GM12878 (cell line): Measurements from ENCODE around the gene NDC80. TPM values are rescaled to one million over a fixed set of nuclear protein-coding genes. Genes with fewer than 3 reads are reported as not detected.

Experiments
- ATAC-seq: fragments of 200-7000 bp; cut with Tn5 transposase; 3 replicates; pipeline ENCODE4 v1.9.1; 2020; ENCODE audit warnings: mild to moderate bottlenecking, moderate library complexity
- BruUV-seq: library from RNA; stranded (reverse); fragments of 400-500 nt; replicated peaks from 2 replicates; lab custom pipeline; 2021; lab: Mats Ljungman, UMichigan
- CTCF ChIA-PET: fragments of 300-600 bp; sonication (Branson Sonifier 250); formaldehyde crosslinking; extraction: SDS; loops from one replicate; lab custom pipeline; 2021; ENCODE audit warnings: inconsistent platforms; lab: Yijun Ruan, JAX
- POLR2A ChIA-PET: fragments of 350-600 bp; formaldehyde crosslinking; extraction: SDS; loops from one replicate; lab custom pipeline; 2021; ENCODE audit warnings: inconsistent platforms; lab: Charles Lee
- RAD21 ChIA-PET: fragments of 300-600 bp; sonication (Branson Sonifier 250); formaldehyde crosslinking; loops from one replicate; lab custom pipeline; 2023; ENCODE audit warnings: antibody characterized with exemption; ENCODE audit not compliant: unreplicated experiment; lab: Charles Lee
- SMC1A ChIA-PET: fragments of 300-600 bp; sonication (Branson Sonifier 250); formaldehyde crosslinking; loops from one replicate; lab custom pipeline; 2023; ENCODE audit not compliant: unreplicated experiment, uncharacterized antibody; lab: Charles Lee
- DNase-seq: peaks from one replicate; pipeline ENCODE4 v3.0.0-alpha.2; 2011; ENCODE audit warnings: low read depth, low spot score
- FAIRE-seq: peaks from 3 replicates; lab custom pipeline; 2011; peaks lifted over from hg19 to GRCh38; lab: Jason Lieb, UNC
- H2AFZ ChIP-seq: 2 replicates; pipeline ENCODE4 v1.6.0; 2011; ENCODE audit warnings: low read depth, low read length, control low read depth; ENCODE audit not compliant: control insufficient read depth
- H3K27ac ChIP-seq: 2 replicates; pipeline ENCODE4 v1.5.1; 2011; ENCODE audit warnings: control low read depth; ENCODE audit not compliant: control insufficient read depth, insufficient read depth
- H3K27me3 ChIP-seq, 2 experiments: replicated peaks in 1 of 2; 2 replicates each; pipeline versions ENCODE4 v1.6.0 to v1.6.1; 2011; ENCODE audit warnings: low read length in 1 of 2; ENCODE audit not compliant: control insufficient read depth in 2 of 2, insufficient read depth in 2 of 2
- H3K36me3 ChIP-seq, 2 experiments: 2 replicates each; pipeline ENCODE4 v1.5.1; 2011; ENCODE audit warnings: low read length in 1 of 2; ENCODE audit not compliant: control insufficient read depth in 2 of 2, insufficient read depth in 2 of 2
- H3K4me1 ChIP-seq: 2 replicates; pipeline ENCODE4 v1.6.1; 2011; ENCODE audit warnings: mild to moderate bottlenecking, low read length, moderate library complexity, mixed read lengths; ENCODE audit not compliant: control insufficient read depth, insufficient read depth
- H3K4me2 ChIP-seq: 2 replicates; pipeline ENCODE4 v1.6.0; 2011; ENCODE audit warnings: control low read depth; ENCODE audit not compliant: control insufficient read depth, insufficient read depth
- H3K4me3 ChIP-seq: fragments of 200-600 bp; sonication (generic); 2 replicates; pipeline ENCODE4 v1.5.1; 2016
- H3K79me2 ChIP-seq: 2 replicates; pipeline ENCODE4 v1.6.0; 2011; ENCODE audit warnings: low read length; ENCODE audit not compliant: control insufficient read depth, insufficient read depth
- H3K9ac ChIP-seq: 2 replicates; pipeline ENCODE4 v1.8.0; 2011; ENCODE audit warnings: low read length, control low read depth, mixed read lengths; ENCODE audit not compliant: control insufficient read depth, insufficient read depth
- H3K9me3 ChIP-seq: replicated peaks from 3 replicates; pipeline ENCODE4 v1.5.1; 2011; ENCODE audit warnings: mild to moderate bottlenecking, low read length; ENCODE audit not compliant: control insufficient read depth, insufficient read depth
- H4K20me1 ChIP-seq: 2 replicates; pipeline ENCODE4 v1.6.0; 2011; ENCODE audit not compliant: control insufficient read depth, insufficient read depth
- ASH2L ChIP-seq: fragments of 300-600, 200-600 bp; sonication (generic); IDR thresholded peaks from 2 replicates; pipeline ENCODE4 v1.6.1; 2017; ENCODE audit warnings: low read depth, mild to moderate bottlenecking, borderline replicate concordance
- CEBPB ChIP-seq, 2 experiments: fragments of 150-350 bp in 1 of 2; IDR thresholded peaks; 2 replicates each; pipeline ENCODE4 v1.6.1; 2012 to 2014; ENCODE audit warnings: low read depth in 2 of 2, low read length in 2 of 2, borderline replicate concordance in 1 of 2, inconsistent platforms in 1 of 2
- HDGF ChIP-seq: fragments of 450-650 bp; IDR thresholded peaks from 2 replicates; pipeline ENCODE4 v1.6.1; 2016; ENCODE audit warnings: antibody characterized with exemption
- IKZF1 ChIP-seq: fragments of 450-650 bp; conservative IDR thresholded peaks from 2 replicates; pipeline ENCODE4 v1.6.1; 2017; ENCODE audit warnings: antibody characterized with exemption, mild to moderate bottlenecking
- RUNX3 ChIP-seq: IDR thresholded peaks from 2 replicates; pipeline ENCODE4 v1.6.1; 2012; ENCODE audit warnings: low read length, inconsistent platforms
- STAT1 ChIP-seq: fragments of 450-650 bp; conservative IDR thresholded peaks from 2 replicates; pipeline ENCODE4 v1.6.1; 2014; ENCODE audit warnings: antibody characterized with exemption, mild to moderate bottlenecking
- WRNIP1 ChIP-seq: IDR thresholded peaks from 2 replicates; pipeline ENCODE4 v1.6.1; 2011; ENCODE audit warnings: low read depth, low read length, improper control_type of control experiment, borderline replicate concordance
- ZBTB11 ChIP-seq: fragments of 450-650 bp; formaldehyde crosslinking; IDR thresholded peaks from 2 replicates; pipeline ENCODE4 v1.5.0; 2022; ENCODE audit warnings: mild to moderate bottlenecking, missing genetic modification characterization
- WGBS: methylation state at CpG from one replicate; pipeline ENCODE4 v1.1.6; 2016; ENCODE audit warnings: low lambda C conversion rate; ENCODE audit not compliant: insufficient replicate concordance, insufficient coverage; ENCODE audit errors: missing lambda C conversion rate; 5-methylcytosine and 5-hydroxymethylcytosine counted together
- in situ Hi-C: fragments of 300-500 bp; cut with MboI; formaldehyde crosslinking; loops from 9 replicates; pipeline ENCODE4 v1.14.3; 2018; ENCODE audit warnings: mixed read lengths
- intact Hi-C: fragments of 100-400 bp; cut with micrococcal nuclease; formaldehyde crosslinking; loops from one replicate; pipeline ENCODE4 v1.14.2; 2022; ENCODE audit not compliant: unreplicated experiment
- polyA plus RNA-seq, 11 experiments: library from polyadenylated mRNA; depleted of rRNA in 4 of 11; unstranded in 6 of 11; stranded (reverse) in 5 of 11; fragments of >200 nt; fragmentation: Nextera tagmentation in 4 of 11; fragmentation: Illumina TruSeq in 1 of 11; extraction: Ambion mirVana in 4 of 11; extraction: Trizol in 1 of 11; gene quantifications; 1 replicate in 1 of 11; 2 replicates in 10 of 11; pipeline versions ENCODE4 v1.2.1 to v1.2.3, GENCODE V29; 2011 to 2016; ENCODE audit warnings: inconsistent platforms in 2 of 11, missing spikeins in 2 of 11, low read depth in 1 of 11
- total RNA-seq, 4 experiments: library from RNA; depleted of rRNA in 3 of 4; stranded (reverse); fragments of >200 nt in 3 of 4; fragmentation: Illumina TruSeq in 1 of 4; extraction: Trizol in 1 of 4; gene quantifications; 2 replicates each; pipeline versions ENCODE4 v1.2.1 to v1.2.3, GENCODE V29; 2013 to 2021

NDC80 gene
- total and polyA plus RNA-seq, 10 of the 15 experiments (the other 5 are each of a cell fraction or from before 2014, with no cell fraction given) = 36.5 to 80.8 (median 54.7) TPM

GRCh38 chr18:2641638-2642037 is 70.3 kb downstream of the NDC80 start (continued):
- no peak for TF ChIP-seq CEBPB (IDR thresholded peaks at IDR 0.05; ENCODE audit: borderline replicate concordance in 1 of 2, low read depth in 2 of 2, low read length in 2 of 2)
- TF ChIP-seq HDGF = no peak
- TF ChIP-seq IKZF1 = peak; percentile 63; the same call in 1 of the 2 replicates

DNA sequence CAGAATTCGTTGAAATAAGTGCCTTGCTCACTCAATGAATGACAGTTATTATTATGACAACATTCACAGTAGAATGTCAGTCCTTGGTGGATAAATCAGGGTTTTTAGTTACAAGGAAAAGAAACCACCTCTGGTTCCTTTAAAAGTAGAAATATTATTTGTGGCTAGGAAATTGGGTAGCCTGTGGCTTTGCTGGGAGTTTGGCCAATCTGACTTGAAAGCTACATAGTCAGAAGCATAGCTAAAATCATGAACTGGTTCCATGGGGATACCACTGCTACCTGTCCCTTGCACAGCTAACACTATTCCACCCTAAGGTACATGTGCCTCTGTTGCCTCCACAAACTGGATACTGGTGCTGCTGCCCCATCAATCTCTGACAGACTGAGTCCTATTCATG is 71.4 kb downstream of the NDC80 start:
- WGBS = 5% methylated on average over 1 of the region's 1 CpG
- intact Hi-C loops = no loop called here
- Histone ChIP-seq H4K20me1 (no peaks in the 10 kb centered on the region), H3K4me1 (peaks cover 43% of the 10 kb centered on the region), H3K27ac (peak overlapping the region; percentile 99), H3K79me2 (no peaks in the 10 kb centered on the region), H3K9ac (no peak overlapping the region), H3K4me2 (peak overlapping the region; percentile 4; the same call in 1 of the 2 replicates), H3K27me3 (no peaks in the 10 kb centered on the region), H3K4me3 (no peak overlapping the region), H3K9me3 (no peaks in the 10 kb centered on the region), H2AFZ (peak overlapping the region; percentile 35; the same call in 1 of the 2 replicates), H3K36me3 (no peaks in the 10 kb centered on the region)
- ChIA-PET SMC1A (interaction anchor here (1.0 to 4.3 kb wide), 6 partner anchors 10 to 66 kb away, joined by 3 to 29 read pairs (median 12); partner anchors contain the start of gene SMCHD1), RAD21 (interaction anchor here (0.7 to 3.1 kb wide), 4 partner anchors 14 to 1739 kb away, joined by 3 to 30 read pairs (median 6); partner anchors contain the start of gene SMCHD1), CTCF (interaction anchor here (0.6 to 1.6 kb wide), 3 partner anchors 9 to 127 kb away, joined by 3 to 8 read pairs (median 3); no protein-coding TSS in a partner anchor), POLR2A (interaction anchor here (1.4 to 4.8 kb wide), 4 partner anchors 11 to 37 kb away, joined by 5 to 44 read pairs (median 7); partner anchors contain the start of gene SMCHD1)
- ATAC-seq (no peak), FAIRE-seq (no peak), DNase-seq (no peak)
- in situ Hi-C loops = no loop called here
- BruUV-seq = no TSS peak
- TF ChIP-seq STAT1 (no peak), WRNIP1 (no peak), ASH2L (no peak), ZBTB11 (CRISPR knock-in tag) (no peak), RUNX3 (peak; percentile 43)
